Tibial nerve (tissue), 3 donors: Measurements from ENCODE around the gene ZNF665.

Source experiments
- POLR2A ChIP-seq, 2 donors: fragments of 450-650 bp; IDR thresholded peaks; one replicate each; pipeline ENCODE4 v1.6.1; 2017; ENCODE audit warnings: antibody characterized with exemption in 2 of 2, mild to moderate bottlenecking in 2 of 2, moderate library complexity in 2 of 2
- TF ChIP-seq, protein P1 (sequence below), 5 experiments: fragments of 200-600 bp in 3 of 5; fragments of 450-650 bp in 2 of 5; sonication (generic) in 3 of 5; IDR thresholded peaks; one replicate each; pipeline ENCODE4 v1.5.1; 2016 to 2019; ENCODE audit warnings: antibody characterized with exemption in 5 of 5, mild to moderate bottlenecking in 3 of 5, moderate library complexity in 2 of 5

DNA sequence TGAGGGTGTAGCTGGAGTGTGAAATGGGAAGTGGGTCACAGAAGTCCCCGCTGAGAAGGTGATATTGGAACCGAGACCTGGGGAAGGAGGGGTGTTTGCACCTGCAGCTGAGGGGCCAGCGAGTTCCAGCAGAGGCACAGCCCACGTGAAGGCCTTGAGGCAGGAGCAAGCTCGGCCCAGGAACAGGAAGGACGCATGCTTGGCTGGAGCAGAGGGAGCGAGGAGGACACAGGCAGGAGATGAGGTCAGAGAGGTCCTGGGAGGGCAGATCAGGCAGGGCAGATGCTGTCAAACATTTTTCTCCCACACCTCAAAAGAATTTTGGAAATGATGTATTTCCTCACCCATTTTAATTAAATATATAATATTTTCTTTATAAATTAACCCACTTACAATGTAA is 69.8 kb downstream of the ZNF665 start:
- no peak for TF ChIP-seq POLR2A (IDR thresholded peaks at IDR 0.05)
- TF ChIP-seq, protein P1, sequence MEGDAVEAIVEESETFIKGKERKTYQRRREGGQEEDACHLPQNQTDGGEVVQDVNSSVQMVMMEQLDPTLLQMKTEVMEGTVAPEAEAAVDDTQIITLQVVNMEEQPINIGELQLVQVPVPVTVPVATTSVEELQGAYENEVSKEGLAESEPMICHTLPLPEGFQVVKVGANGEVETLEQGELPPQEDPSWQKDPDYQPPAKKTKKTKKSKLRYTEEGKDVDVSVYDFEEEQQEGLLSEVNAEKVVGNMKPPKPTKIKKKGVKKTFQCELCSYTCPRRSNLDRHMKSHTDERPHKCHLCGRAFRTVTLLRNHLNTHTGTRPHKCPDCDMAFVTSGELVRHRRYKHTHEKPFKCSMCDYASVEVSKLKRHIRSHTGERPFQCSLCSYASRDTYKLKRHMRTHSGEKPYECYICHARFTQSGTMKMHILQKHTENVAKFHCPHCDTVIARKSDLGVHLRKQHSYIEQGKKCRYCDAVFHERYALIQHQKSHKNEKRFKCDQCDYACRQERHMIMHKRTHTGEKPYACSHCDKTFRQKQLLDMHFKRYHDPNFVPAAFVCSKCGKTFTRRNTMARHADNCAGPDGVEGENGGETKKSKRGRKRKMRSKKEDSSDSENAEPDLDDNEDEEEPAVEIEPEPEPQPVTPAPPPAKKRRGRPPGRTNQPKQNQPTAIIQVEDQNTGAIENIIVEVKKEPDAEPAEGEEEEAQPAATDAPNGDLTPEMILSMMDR (IDR thresholded peaks at IDR 0.05): no peak
